GM21360 (cell line): ENCODE measurements around the gene ORM1.

Experiments
- ATAC-seq: cut with Tn5 transposase; IDR thresholded peaks from one replicate; pipeline ENCODE4 v1.9.1; 2021; ENCODE audit warnings: mild to moderate bottlenecking, moderate library complexity; ENCODE audit not compliant: unreplicated experiment

ORM1 gene

DNA sequence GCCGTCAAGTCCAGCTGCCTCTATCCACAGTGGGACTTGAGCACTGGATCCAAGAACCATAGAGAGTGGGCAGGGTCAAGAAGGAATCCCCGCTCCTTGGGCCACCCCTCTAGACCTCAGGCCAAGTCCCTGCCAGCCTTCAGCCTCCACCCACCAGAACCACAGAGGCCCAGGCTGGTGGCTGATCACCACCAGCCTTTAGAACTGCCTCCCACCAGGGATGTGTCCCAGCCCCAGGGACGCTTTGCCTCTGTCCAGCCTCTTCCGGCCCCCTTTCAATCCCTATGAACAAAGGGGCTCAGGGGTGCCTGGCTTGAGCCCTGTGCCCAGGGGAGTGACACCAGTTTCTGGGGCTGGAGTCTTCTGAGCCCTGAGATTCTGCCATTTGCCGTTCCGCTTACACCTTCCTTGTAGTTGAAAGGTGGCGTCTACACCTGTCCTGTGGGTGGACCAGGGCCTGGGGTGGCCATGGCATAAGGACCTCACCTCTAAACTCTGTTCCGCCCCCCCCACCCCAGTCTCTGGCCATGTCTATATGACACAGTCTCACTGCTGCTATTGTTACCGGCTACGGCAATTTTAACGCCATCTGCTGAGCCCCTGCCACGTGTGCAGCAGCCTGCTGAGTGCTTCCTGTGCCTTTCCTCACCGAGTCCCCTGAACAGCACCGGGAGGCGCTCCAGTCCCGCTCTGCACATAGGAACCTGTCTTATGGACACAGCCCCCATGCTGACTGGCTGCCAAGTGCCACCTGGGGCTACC, 35.7 kb upstream of the ORM1 start:
- ATAC-seq = no peak

DNA sequence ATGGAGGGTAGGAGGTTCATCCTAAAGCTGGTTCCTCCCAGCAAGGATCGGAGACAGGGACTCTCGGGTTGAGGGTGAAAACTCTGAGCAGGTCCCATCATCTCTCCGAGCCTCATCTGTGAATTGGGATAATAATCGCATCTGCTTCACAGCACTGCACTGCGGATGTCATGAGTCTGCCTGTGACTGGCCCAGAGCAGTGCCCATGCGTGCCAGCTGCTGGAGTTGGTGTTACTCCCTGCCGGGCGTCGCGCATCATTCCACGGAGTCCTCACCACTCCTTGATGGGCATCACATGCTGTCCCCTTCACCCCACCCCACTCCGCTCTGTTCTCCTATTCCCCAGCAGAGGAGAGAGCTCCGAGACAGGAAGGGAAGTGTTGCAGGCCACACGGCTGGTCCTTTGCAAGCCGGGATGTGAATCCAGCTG, 35.1 kb upstream of the ORM1 start:
- no peak for ATAC-seq

DNA sequence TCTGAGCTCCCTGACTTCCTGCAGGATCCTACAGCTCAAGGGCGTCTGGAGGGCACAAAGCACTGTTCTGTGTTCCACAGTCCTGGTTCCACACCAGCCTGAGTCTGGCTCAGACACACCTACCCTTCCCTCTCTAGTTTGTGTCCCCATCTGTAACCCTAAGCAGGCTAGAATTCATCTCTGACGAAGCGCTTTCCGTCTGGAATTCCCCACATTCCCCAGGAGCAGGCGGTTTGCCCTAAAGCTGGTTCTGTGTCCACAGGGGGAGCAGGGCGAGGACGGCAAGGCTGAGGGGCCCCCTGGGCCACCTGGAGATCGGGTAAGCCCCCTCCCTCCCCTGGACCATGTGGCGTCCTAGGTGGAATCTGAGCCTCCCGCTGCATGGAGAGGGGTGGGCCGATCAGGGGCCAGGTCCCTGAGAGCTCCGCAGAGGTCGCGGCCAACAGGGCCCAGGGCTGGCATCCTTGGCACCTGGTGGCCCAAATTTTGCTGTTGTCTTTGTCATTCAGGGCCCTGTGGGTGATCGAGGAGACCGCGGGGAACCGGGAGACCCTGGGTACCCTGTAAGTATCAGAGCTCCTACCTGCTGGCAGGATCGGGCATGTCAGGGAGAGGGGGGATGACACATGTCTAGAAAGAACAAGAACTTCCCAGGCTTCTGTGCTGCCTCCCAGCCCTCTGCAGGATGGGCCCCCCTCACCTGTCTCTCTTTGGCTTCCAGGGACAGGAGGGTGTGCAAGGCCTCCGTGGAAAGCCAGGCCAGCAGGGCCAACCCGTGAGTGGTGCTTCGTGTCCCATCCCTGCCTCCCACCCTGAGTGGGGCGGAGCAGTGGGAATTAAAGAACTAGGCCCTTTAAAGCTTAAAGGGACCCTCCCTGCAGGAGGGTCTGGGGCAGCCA, 34.5 kb upstream of the ORM1 start:
- ATAC-seq = no peak

DNA sequence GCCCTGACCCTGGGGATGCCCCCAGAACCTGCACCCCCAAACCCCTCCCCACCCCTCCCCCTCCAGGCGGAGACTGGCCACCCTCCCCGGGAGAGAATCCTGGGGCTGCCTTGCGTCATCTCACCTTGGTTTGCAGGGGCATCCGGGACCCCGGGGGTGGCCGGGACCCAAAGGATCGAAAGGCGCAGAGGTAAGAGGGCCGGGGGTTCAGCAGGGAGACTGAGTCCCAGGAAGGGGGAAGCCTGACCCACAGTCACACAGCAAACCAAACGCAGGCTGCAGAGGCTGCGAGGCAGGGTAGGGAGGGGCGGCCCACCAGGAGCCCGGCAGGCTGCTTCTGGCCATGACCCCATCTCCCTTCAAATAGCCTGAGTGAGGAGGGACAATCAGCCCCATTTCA, 33.8 kb upstream of the ORM1 start:
- ATAC-seq = no peak

DNA sequence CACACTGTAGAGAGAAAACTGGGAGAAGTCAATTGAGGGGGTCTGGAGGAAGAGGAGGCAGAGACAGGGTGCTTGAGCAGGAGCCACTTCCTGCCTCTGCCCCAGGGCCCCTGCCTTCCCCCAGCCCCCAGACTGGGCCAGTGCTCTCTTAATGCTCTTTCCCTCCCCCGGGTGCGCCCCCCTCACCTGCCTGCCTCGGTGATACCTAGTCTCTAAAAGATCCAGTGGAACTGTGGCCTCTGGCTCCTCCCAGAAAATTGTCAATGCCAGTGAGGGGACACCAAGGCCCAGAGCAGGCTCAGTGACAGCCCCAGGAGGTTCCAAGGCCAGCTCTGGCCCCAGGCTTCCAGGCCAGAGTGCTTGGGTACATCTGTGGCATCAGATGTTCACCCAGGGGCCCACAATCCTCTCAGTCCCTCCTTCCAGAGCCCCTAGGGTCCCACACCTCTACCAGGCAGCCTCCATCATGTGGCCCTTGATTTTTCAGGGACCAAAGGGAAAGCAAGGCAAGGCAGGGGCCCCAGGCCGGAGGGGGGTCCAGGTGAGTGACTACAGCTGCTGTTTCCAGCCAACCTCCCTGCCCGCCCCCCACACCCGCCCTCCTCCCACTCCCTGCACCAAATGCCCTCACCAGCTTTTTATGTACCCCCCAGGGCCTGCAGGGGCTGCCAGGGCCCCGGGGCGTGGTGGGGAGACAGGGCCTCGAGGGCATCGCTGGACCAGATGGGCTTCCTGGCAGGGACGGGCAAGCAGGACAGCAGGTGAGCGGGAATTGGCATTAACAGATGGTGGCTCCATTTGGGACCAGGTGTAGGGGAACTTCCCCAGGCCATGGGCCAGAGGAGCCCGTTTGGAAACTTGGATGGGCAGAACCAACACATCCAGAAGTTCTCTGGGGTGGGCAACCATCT, 33.1 kb upstream of the ORM1 start:
- ATAC-seq = no peak

DNA sequence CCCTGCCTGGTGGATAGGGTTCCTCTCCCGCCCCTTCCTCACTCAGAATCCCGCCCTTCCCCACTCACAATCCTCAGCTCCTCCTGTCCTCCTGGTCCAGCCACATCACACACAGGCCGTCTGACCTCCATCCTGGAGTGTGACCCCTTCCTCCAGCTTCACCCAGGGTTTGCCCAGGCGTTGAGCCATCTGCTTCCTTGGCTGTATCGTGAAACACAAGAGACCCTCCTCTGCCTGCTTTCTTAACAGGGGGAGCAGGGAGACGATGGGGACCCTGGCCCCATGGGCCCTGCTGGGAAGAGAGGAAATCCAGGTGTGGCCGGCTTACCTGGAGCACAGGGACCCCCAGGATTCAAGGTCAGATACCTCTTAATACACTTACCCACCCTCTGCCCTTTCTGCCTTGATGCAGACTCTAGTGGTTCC, 32.3 kb upstream of the ORM1 start:
- no peak for ATAC-seq

DNA sequence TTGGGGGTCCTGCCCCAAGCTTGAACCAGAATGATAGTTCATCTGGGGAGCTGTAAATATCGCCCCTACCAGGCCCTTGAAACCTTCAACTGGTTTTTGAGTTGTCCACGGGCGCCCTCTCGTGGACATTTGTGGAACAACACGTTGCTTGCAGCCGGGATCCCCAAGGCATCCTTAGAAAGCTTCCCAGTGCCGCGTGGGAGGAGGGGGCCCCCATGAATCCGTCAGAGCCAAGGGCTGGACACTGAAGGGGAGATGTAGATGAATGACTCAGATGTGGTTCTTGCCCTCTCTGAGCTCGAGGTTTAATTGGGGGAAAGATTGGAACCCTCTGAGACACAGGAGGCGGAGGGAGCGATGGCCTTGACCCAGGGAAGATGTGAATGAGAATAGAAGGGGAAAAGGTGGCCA, 31.8 kb upstream of the ORM1 start:
- no peak for ATAC-seq

DNA sequence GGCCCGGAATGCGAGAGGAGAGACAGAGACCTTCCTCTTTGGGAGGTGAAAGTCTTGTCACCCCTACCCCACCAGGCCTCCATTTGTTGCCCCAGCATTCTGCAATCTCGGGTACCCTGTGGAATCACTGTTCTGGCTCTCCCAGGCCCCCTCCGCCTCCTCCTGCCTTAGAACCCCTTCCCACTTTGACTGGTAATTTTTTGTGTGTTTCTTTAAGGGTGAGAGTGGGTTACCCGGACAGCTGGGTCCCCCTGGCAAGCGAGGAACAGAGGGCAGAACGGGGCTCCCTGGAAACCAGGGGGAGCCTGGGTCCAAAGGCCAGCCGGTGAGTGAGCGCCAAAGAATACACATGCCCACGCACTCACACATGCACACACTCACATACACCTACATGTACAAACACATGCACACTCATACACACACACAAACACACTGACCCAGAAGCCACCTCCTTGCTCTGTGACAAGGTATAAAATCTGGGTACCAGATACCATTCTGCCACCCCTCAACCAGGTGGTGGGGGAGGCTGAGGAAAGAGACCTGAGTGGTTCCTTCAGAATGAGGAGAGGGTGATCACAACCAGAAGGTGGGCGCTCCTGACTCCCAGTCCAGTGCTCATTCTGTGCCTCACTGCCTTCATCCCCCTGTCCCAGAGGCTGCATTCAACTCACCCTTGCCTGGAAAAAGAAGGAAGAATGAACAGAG, 30.9 kb upstream of the ORM1 start:
- no peak for ATAC-seq

DNA sequence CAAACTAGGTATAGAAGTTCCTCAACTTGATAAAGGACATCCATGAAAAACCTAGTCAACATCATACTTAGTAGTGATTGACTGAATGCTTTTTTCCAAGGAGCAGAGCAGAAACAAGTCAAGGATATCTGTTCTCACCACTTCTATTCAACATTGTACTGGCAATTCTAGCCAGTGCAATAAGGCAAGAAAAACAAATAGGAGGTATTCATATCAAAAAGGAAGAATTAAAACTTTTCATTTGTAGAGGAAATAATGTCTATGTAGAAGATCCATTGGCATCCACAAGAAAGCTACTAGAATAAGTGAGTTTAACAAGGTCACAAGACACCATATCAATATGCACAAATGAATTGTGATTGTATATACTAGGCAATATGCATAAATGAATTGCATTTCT, 28.2 kb upstream of the ORM1 start:
- ATAC-seq = no peak

DNA sequence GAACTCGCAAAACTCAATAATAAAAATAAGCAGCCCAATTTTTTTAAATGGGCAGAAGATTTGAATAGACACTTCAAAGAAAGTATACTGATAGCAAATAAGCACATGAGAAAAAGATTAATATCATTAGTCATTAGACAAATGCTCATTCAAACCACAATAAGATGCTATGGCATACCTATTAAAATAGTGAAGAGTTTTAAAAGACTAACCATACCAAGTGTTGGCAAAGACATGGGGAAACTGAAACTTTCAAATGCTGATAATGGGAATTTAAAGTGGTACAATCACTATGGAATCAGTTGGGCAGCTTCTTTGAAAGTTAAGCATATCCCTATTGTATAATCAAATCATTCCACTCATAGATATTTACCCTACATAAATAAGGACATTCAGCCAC, 26.6 kb upstream of the ORM1 start:
- ATAC-seq = no peak

DNA sequence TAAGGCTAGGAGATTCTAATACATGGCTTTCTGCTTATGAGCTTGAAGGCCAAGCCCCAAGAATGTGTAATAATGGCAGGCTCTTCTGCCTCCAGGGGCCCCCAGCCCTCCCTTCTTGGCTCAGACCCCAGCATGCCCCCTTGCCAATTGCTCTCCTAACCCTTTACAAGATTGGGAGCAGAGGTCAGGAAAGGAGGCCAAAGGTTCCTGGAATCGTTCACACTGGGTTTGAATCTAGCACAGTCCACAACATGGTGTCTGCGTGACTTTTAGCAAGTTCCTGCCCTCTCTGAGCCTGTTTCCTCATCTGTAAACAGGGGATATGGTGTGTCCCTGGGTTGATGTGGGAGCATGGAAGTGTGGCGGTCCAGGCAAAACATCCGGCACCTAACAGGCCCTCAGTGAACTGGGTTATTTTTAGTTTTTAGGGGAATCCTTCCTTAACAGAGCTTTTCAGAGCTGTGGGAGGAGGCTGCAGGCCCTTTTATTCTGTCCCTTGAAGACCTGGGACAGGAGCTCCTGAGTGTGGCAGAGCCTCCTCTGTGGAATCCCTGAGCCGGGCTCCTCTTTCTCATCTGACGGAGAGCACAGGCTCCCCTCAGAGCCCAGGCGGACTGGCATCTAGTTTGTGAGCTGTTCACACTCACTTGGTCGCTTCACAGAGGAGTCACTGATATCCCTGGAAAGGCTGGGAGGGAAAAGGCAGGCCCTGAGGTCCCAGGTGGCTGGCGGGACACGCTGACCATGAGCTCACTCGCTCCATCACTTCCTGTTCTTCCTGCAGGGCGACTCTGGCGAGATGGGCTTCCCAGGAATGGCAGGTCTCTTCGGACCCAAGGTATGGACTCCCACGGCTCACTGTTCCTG, 23.4 kb upstream of the ORM1 start:
- ATAC-seq = no peak

DNA sequence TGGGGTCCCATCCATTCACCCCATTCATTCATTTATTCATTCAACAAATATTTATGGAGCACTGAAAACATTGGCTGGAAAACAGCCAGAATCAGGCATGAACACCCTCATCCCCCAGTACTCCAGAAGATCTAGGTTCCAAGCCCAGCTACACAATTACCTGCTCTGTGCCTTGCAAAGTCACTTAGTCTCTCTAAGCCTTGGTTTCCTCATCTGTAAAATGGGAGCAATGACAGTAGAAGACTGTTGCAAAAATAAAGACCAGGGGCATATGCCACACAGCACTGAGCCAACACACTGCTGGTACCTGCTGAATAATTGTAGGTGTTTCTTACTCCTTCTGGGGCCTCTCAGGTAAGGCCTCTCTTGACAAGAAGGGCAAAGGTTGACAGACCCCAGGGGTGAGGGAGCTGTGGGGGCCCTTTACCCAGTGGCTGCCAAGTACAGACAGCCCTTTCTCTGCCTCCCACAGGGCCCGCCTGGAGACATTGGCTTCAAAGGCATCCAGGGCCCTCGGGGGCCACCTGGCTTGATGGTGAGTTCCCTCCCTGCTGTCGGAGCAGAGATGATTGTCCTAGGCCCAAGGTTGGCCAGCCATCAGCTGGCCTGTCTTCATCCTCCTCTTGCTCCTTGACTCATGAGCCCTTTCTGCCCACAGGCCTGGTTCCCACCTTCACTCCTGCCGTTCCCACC, 22.6 kb upstream of the ORM1 start:
- no peak for ATAC-seq

DNA sequence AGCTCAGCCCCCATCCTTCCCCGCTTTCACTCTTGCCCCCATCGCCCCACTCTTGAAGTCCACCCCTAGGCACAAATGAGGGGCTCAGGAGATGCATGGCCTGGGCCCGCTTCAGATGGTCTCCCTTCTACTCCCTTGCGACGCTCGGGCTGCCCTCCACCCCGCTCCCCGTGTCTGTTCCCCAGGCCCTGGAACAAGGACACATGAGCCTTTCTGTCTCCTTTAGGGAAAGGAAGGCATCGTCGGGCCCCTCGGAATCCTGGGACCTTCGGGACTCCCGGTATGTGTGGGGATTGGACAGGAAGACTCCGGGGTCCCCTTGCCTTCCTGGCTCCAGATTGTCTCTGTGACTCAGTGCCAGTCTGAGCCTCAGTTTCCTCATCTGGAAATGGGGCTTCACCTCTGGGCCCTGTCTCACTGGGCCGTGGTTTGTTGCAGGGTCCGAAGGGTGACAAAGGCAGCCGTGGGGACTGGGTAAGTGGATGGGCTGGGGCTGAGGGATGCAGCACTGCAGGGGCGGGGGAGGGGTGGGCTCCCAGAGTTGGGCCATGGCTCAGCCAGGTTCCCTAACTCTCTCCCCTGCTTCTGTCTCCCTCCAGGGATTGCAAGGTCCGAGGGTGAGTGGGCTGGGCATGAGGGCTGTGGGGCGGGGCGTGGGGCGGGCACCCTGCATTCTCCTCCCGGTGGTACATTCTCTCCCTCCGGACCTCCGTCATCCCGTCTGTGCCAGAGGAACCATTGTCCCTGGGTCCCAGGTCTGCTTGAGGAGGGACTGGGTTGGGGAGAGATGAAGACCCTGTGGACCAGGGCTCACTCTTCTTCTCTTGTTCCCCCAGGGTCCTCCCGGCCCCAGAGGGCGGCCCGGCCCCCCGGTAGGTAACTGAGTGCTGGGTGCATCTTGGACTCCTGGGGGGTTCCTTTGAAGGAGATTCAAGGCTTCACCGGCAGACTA, 21.8 kb upstream of the ORM1 start:
- no peak for ATAC-seq

DNA sequence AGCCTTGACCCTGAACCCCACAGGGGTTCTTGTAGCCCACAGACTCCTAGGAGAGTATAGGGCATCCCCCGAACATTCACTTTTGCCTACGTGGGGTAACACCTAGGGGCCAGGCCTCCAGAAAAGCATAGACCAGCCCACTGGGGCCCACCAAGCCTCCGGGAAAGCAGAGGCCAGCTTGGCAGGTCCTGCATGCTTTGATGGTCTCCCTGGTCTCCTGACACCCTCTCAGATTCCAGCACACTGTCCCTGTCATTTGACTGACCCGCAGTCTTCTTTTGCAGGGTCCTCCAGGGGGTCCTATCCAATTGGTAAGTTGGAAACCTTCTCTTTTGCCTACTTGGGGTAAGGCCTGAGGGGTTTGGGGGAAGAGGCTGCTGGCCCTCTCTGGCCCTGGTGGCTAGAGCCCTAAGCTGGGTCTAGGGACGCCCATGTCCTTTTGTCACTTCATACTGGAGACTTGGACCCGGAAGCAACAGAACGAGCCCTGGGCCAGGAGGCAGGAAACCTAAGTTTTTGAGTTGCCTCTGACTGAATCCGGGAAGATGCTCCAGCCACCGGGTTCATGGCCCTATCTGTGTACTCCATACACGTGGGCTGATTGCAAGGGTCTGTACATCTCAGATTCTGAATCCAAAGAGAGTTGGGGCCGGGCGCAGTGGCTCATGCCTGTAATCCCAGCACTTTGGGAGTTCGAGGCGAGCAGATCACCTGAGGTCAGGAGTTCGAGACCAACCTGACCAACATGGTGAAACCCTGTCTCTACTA, 20.9 kb upstream of the ORM1 start:
- no peak for ATAC-seq

DNA sequence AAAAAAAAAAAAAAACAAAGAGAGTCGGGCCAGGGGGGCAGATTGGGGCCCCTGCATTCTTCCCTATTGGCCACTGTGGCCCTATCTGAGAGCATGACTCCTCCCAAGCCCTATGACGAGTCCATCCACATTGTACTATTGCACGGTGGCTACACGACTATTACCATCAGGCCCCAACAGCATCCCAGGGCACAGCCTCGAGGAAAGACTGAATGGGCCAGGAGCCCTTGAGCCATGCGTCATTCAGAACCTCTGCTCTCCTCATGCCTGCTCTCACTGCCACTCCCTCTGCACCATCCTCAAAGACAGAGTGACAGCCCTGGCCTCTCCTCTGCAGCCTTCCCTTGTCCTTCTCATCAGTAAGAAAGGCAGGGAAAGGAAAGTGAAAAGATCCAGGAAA, 20.2 kb upstream of the ORM1 start:
- ATAC-seq = no peak

DNA sequence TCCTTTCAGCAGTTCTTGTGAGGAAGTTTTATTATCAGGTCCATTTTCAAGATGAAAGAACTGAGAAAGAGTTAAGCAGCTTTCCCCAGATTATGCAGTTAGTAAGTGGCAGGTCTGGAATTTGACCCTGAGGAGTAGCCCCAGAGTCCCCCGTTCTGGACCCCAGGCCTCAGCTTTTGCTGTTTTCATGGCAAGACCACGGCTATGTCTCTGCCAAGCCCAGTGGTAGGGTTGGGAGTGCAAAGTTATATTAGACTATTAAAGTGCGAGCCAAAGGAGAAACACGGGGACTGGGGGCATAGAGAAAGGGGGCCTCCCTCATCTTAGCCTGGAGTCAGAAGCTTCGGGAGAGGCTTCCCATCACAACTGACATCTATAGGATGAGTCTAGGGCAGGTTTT, 19.3 kb upstream of the ORM1 start:
- no peak for ATAC-seq

DNA sequence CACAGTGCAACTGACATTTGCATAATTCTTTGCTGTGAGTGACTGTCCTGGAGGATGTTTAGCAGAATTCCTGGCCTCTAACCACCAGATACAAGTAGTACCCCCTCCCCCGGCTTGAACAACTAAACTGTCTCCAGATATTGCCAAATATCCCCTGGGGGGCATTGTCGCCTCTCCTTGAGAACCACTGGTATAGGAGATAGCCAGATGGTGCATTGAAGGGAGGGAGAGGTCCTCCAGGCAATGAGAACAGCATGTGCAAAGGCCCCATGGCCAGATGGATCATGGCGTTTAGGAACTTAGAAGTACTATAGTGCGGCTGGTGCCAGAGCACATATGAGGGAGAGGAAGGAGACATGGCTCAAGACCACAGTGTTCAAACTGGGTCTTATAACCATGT, 18.9 kb upstream of the ORM1 start:
- ATAC-seq = no peak
